GM18519 (cell line): ENCODE results near the gene TEX10.
"Not testable (repeated sequence)": the region's sequence is repeated elsewhere in the genome, so short reads cannot be mapped to it uniquely, and the experiment has no call there.

Experiments
- ATAC-seq: cut with Tn5 transposase; IDR thresholded peaks from one replicate; pipeline ENCODE4 v1.9.1; 2021; ENCODE audit warnings: mild to moderate bottlenecking, moderate library complexity; ENCODE audit not compliant: unreplicated experiment, low FRiP score

The TEX10 gene

DNA sequence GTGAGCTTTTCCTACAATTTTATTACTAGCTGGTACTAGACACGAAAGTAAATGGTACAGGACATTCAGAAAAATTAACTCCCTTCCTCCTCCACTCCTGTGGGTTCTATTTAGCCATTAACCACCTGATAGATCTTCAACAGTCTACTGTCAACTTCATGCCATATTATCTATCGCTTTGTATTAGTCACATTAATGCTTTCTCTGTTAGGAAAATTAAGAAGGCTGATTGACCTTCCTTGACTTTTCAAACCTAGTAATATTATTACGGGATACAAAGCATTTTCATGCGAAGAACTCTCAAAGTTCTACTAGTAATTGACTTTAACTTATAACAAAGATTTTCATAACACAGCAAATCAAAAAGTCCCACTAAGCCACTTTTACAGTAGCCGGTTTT is 1.2 kb downstream of the TEX10 start:
- ATAC-seq, result no peak

DNA sequence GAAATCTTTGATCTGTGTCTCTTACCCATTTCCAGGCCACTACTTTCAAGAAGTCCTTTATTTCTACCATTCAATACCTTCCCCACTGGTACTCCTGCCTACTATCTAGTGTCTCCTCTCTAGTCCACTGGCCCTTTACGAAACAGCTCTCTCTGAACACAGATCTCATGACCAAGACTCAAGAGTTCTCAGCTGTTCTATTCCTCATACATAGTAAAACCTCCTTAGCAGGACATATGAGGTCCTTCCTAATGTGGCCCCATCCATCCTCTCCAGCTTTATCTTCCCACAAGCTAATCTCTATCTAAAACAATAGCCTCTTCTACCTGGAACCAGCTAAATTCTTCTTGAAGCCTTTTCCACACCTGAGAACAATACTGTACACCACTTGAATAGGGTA is 2.6 kb downstream of the TEX10 start:
- no peak for ATAC-seq

DNA sequence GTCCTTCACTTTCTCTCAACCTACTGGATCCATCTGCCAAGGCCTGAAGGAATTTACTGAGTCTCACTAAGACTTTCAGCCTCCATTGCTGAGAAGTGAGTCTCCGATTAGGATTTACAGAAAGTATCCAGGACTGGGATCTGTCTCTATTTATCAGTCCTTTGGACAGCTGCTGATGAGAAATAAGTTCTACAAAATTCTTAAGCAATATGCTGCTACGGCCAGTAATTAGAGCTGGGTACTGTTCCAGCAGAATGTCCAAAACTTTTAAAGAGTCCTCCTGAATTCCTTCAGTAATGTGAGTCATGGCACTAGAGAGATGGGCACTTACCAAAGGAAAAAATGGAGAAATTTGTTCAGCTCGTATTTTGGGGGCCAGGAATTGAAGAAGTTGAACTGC is 5.9 kb downstream of the TEX10 start:
- no peak for ATAC-seq

DNA sequence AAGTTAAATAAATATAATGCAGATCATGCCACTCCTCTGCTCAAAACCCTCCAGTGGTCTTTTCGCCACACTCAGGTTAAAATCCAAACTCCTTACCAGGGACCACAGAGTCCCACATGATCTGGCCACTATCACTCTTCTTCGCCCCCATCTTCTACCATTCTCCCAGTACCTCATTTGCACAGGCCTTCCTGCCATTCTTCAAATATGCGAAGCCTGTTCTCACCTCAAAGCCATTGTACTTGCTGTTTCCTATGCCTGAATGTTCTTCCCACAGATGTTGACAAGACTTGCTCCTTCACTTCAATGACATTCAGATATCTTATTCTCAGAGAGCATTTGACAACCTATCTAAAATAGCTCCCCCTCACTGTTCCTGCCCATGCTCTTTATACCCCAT is 10.9 kb downstream of the TEX10 start:
- ATAC-seq, result no peak

DNA sequence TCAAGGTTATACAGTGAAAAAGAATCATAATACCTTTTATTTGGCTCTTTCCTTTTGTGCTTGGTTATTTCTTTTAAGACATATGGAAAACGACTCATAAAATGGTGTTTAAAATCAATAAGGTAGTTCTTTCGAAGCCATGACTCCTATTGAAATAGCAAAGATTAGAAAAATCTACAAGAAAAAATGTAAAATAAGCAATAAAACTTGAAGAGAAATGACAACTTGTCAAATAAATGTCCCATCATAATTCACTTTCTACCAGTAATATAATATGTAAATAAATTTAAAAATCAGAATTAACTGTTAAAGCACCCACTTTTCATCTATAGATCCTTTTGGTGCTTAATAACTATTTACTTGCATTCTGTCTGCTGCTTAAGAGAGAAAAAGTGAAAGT is 12.5 kb downstream of the TEX10 start:
- ATAC-seq, result no peak

DNA sequence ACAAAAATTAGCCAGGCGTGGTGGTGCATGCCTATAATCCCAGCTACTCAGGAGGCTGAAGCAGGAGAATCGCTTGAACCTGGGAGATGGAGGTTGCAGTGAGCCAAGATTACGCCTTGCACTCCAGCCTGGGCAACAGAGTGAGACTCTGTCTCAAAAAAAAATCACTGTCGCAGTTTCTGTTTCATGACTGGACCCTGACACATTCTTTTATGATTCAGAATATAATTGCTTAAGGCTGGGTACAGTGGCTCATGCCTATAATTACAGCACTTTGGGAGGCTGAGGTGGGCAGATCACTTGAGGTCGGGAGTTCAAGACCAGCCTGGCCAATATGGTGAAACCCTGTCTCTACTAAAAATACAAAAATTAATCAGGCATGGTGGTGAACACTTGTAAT is 14.0 kb downstream of the TEX10 start:
- not testable (repeated sequence) for ATAC-seq

DNA sequence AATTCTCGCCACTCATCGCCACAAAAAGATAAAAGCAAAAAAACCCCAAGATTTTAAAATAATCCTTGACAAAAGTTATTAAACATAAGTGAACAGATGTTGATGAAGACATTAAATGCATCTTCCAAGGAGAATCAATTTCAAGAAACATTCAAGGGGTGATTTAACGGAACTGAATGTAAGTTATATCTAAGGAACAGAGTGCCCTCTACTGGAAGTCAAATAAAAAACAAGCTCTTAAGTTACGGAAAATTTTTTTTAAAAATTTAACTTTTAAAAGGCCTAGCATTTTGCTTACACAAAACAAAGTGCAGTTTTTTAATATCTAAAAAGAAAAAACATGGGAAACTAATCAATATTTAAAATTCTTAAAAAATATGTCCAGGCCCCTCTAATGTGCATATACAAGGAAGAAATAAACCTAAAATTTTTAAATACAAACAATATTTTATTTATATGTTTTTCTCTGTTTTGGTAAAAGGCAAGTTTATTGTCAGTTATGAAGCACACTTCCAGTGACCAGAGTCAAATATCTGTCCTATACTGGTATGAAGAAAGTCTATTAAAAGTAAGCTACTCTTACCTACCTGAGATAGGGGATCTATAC is 28.0 kb downstream of the TEX10 start:
- ATAC-seq, result no peak

DNA sequence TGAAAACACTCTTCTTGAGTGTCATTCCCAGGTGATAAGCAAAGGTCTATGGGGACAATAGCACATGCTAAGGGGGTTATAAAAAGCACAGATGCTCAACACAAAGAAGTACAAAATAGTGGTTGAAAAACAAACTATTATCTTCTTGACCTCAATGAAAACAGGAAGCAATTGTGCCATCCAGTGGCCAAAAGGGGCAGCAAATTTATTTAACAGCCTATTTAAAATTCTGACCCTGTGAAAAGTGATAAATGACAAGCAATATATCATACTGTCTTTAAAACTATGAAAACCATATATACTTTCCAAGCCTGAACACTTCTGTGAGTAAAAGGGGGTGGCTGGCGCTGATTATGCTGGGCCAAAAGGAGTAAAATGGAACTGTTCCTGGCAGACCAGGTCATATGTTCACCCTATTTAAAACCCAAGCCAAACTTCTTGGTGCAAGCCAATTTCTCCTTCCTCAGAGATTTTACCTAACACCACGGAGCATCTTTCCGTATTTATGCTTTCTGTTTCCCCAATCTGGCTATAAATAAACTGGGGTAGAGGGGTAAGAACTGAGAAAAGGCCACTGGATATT is 29.7 kb downstream of the TEX10 start:
- ATAC-seq, result no peak

DNA sequence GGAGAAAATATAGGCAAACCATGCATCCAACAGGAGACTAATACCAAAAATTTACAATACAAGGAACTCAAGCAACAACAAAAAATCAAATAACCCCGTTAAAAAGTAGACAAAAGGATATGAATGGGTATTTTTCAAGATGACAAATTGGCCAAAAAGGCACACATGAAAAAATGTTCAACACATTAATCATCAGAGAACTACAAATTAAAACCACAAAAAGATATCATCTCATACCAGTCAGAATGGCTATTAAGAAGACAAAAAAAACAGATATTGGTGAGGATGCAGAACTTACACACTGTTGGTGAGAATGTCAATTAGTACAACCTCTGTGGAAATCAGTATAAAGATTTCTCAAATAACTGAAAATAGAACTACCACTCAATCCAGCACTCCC is 35.0 kb downstream of the TEX10 start:
- no peak for ATAC-seq

DNA sequence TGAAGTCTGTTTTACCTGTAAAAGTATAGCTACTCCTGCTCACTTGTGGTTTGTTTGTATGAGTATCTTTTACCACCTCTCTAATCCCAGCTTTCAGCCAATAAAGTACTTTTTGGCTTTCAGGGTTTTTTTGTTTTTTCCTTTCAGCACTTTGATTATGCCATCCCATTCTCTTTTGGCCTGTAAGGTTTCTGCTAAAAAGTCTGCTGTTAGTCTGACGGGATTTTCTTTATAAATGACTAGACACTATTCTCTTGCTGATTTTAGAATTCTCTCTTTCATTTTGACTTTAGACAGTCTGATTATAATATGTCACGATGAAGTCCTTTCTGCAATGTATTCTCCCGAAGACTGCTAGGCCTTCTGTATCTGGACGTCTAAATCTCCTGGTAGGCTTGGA is 37.2 kb downstream of the TEX10 start:
- no peak for ATAC-seq

DNA sequence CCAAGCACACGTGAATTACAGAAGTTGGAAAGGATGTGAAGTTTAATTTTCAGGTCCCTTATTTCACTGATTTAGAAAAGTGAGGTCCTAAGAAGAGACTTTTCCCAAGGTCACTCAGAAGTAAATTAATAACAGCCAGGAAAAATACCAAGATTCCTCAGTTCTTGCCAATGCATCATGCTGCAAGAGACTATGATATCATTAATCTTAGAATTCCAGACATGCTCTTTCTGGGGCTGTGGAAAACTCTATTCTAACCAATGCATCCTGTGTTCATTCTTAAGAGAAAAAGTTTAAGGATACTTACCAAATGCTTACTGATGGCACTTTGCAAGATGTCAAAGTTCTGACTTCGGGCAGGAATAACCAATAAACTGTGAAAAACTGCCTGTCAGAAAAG is 42.8 kb downstream of the TEX10 start:
- no peak for ATAC-seq

DNA sequence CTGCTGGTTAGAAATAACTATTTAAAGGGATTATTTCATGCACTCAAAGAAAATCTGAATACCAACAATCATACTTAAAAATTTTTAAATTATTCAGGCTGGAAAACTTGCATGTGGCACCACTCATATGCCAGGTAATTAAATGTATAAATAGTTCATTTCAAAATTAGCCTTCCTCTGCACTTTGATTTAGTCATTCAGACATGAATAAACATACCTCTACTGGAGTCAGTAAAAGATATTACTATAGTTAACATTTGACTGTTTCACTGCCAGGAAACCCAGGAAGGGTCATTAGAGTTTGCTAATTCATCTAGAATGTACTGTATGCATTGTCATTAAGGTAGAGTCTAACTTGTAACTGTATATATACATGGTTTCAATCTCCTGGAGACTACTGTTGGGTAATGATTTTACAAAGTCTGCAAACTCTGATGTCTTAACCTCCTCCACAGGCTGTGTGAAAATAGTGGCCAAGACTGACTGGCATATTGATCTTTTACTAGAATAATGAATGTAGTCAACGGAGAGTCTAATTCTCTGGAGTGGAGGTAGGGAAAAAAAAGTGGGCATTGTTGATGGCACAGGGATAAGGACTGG is 43.7 kb downstream of the TEX10 start:
- ATAC-seq, result no peak

DNA sequence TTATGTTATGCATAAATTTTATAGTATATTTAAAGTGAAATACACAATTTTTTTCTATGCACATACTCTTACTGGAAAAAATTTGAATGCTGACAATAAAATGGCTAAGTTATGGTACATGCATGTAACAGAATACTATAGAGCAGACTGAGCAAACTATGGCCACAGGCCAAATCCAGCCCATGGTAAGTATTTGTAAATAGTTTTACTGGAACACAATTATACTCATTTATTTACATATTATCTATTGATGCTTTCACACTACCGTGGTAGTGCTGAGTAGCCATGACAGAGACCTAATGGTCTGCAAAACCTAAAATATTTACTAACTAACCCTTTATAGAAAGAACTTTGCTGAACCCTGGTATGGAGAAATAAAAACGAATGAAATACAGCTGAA is 45.7 kb downstream of the TEX10 start:
- no peak for ATAC-seq

DNA sequence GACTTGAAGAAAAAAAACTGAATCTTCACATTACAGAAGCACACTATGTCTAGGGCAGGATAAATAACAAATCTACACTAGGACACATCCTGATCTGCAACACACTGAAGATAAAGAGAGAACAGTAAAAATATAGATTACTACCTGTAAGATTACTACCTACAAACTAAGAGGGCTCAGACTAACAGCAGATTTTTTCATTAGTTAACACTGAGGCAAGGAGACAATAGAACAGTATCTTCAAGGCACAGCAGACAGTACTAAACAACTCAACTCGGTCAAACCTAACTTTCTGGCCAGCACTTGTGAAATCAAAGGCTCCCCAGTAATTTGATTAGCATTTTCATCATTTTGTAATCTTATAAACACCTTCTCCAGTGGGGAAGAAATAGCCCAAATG is 46.5 kb downstream of the TEX10 start:
- ATAC-seq, result no peak

DNA sequence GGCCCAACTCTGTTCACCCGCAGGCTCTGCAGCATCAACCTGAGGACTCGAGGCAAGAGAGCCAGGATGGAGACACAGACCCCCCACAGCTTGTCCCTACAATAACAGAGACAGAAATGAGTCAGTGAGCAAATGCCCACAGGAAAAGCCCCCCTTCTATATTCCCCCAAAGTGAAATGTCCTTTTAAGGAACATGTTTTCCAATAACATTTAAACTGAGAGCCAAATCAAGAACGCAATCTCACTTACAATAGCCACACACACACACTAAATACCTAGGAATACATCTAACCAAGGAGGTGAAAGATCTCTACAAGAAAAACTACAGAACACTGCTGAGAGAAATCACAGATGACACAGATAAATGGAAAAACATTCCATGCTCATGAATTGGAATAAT is 49.0 kb downstream of the TEX10 start:
- no peak for ATAC-seq

DNA sequence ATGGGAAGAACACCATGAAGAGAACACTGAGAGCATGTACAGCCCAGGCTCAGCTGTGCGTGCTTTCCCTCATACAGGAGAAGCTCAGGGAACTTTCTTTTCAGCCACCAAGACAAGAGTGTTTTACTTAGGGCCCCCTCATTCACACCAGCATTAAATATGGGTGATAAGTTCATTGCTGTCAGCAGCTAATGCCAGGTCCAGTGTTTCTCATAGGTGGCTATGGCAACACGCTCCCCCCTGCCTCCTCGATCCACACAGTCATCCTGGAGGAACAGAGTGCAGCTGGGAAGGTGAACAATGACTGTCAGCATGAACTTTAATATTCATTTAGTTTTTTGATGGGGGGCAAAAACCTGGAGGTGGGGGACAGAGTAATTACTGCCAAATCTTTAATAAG is 54.4 kb downstream of the TEX10 start:
- no peak for ATAC-seq

DNA sequence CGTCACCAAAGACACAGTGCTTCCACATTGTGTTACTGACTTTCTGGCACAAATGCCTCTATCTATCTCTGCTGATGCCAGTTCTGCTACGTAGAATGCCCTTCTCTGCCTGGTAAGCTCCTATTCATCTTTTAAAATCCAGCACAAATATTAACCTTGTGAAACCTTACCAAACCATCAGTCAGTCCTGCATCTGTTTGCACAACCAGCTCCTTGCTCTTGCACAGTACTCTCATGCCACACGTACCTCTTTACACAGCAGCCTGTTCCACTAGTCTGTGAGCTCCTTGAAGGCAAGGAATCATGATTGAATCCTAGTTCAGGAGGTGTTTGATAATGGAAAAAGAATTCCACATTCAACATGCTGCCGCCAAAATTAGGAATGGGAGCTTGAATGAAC is 56.3 kb downstream of the TEX10 start:
- ATAC-seq, result no peak

DNA sequence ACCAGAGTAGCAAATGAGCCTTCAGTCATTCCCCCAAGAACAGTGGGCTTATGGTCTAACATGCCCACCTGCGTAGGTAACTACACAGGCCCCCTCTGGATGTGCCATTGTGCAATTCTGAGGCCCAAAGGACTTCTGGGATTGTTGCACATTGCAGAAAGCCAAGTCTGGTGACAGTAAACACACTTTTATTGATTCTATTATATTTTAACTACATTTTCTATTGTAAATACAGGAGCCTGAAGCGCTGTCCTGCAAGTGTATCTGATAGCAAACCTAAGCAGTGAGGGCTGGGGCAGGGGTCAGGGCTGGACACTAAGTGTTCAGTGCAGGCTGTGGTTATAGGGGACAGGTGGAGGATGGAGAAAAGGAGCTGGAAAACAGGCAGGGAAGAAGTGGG is 57.5 kb downstream of the TEX10 start:
- ATAC-seq, result no peak

DNA sequence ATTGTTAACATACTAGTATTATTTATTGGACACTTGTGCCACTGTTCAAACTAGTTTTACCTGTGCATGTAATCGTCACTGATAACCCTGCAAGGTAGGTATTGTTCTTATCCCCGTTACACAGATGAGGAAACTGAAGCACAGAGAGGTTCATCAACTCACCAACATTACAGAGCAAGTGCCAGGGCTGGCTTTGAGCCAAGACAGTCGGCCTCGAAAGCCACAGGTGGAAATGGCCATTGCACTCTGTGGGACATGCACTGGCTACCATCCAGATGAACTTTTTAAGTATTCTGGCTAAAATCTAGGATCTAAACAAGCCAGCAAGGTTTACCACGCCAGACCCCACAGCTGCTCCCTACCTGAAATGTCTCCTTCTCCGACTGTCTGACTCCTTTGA is 57.9 kb downstream of the TEX10 start:
- no peak for ATAC-seq

DNA sequence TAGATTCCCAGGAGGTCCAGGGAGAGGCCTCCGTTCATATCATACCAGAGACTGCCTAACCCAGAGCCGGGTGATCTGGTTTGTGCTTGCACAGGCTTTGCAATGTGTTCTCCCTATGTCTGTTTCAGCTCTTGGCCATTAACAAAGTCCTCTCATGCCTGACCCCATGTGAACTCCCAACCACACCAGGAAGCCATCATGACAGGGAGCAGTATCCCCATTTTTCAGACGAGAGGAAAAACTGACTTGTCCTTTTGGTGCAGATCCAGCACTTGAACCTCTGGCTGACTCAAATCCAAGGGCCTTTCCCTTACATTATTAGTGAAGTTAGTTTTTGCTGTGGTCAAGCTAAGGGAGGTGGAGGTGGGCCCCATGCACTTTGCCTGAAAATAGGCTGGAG is 58.4 kb downstream of the TEX10 start:
- no peak for ATAC-seq

DNA sequence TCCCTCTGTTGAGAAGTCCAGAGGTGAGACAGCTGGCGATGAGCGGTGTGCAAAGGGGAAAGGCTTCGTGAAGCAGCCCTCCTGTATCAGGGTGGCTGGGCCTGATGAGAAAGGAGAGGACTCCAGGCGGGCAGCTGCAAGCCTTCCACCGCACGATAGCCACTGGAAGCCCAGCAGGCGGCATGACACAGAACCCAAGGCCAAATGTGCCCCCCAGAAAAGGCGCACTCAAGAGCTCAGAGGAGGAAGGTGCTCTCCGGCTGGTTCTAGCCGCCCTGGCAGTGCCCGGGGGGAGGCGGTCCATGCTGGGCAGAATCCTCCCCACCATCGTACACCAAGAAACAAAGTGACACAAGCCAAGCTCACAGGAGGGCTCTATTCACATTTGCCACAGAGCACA is 60.3 kb downstream of the TEX10 start:
- no peak for ATAC-seq

DNA sequence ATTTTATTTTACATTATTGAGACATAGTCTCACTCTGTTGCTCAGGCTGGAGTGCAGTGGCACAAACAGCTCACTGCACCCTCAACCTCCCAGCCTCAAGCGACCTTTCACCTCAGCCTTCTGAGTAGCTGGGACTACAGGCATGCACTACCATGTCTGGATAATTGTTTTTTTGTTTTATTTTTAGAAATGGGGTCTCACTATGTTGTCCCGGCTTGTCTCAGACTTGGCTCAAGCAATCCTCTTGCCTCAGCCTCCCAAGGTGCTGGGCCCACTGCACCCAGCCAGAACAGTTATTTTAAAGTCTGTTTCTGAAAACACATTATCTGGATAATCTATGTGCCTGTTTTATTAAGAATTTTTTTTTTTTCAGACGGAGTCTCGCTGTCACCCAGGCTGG is 62.0 kb downstream of the TEX10 start:
- ATAC-seq, result no peak

DNA sequence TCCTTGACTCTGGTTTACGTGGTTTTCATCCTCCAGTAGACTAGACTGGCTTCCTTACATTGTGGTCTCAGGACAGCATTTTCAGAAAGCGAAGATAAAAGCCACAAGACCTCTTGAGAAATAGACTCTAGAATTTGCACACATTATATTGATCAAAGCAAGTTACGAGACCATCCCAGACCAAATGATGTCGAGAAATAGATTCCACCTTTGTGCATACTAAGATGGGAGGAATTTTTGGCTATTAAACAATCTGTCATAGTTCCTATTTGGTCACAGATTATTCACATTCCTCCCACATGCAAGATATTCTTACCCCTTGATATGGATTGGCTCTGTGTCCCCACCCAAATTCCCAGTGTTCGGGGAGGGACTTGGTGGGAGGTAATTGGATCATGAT is 65.6 kb downstream of the TEX10 start:
- ATAC-seq, result no peak
